Kasumi-1 (cell line): Measurements from ENCODE around the gene CGREF1.
A peak's percentile ranks its signal among the peaks of the same experiment; 100 is the strongest.

Source experiments
- DNase-seq, 2 experiments: peaks; one replicate each; lab custom pipeline; 2025; lab: John Stamatoyannopoulos, UW

CGREF1 gene

GRCh38 chr2:27118525-27119329 lies at the start of gene CGREF1:
TSS of gene CGREF1 (minus strand) at chr2:27119128. CDS start at chr2:27104366, 14,762 bp downstream.
- peak in 1 of 2 experiments; percentile 46 for DNase-seq

DNA sequence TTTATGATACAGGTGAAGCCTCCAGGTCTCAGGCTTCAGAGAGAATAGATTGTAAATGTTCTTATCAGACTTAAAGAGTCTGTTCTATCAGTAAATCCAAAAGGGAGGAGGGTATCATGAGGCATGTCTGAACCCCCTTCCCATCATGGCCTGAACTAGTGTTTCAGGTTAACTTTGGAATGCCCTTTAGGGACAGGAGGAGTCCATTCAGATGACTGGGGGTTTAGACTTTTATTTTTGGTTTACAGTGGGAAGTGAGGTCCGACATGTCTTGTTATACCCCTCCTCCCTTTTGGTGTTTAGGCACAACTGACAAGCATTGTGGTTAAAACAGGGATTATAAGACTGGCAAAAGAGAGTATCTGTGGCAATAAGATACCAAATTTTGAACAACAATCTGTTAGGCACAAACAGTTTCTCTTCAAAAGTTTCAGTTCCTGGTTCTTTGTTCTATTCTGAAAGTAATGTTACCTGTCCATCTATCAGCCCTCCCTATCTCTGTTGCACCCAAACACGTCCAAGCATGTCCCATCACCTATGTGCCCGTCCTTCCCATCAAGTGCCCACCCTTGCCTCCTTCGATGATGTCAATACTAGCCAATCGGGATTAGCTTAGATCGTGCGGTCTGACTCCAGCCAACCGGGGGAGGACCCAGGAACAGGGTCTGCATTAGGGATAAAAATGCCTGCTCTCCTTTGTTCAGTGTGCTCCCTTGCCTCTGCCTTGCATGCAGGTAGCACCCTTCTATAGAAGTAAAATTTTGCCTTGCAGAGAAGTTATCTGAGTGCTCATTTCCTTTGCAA lies 46.2 kb upstream of the CGREF1 start:
- DNase-seq, result no peak

GRCh38 chr2:27162151-27163121 lies 43.5 kb upstream of the CGREF1 start:
- DNase-seq, result no peak

- no peak for DNase-seq
Observed at GRCh38 chr2:27160191-27160590, 41.3 kb upstream of the CGREF1 start.

- DNase-seq, result no peak
Observed at GRCh38 chr2:27159271-27159670, 40.3 kb upstream of the CGREF1 start.

GRCh38 chr2:27158468-27158867 lies 39.5 kb upstream of the CGREF1 start:
- DNase-seq, result no peak

- DNase-seq, result no peak
Observed at GRCh38 chr2:27155069-27155520, 36.2 kb upstream of the CGREF1 start.

GRCh38 chr2:27154488-27154887 lies 35.6 kb upstream of the CGREF1 start:
- DNase-seq, result no peak

GRCh38 chr2:27152796-27153464 lies 34.0 kb upstream of the CGREF1 start:
- DNase-seq, result no peak

GRCh38 chr2:27152102-27152795 lies 33.3 kb upstream of the CGREF1 start:
- no peak for DNase-seq

DNA sequence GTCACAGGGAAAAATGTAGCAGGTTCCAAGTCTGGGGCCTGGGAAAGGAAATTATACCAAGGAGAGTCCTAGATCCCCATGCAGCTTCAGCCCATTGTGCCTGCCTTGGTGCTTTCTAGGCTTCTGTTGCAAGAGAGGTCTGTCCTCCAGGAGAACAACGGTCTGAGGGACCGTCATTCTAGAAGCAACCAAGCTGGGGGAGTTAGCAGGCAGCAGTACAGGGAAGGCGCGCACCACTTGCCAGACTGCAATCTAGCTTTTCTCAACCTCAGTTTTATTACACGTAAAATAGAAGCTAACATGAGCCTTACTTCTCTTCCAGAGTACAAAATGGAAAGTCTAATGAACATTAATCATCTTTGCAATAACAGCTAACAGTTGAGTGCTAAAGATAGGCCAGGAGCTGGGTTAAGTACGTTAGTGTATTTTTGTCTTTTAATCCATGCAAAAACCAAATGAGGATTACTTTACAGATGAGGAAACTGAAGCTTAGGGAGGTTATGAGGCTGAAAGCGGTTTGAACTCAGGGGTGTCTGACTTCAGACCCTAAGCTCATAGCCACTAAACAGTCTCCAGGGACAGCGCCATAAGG lies 31.8 kb upstream of the CGREF1 start:
- no peak for DNase-seq

- no peak for DNase-seq
Observed at GRCh38 chr2:27149570-27150405, 30.9 kb upstream of the CGREF1 start.

DNA sequence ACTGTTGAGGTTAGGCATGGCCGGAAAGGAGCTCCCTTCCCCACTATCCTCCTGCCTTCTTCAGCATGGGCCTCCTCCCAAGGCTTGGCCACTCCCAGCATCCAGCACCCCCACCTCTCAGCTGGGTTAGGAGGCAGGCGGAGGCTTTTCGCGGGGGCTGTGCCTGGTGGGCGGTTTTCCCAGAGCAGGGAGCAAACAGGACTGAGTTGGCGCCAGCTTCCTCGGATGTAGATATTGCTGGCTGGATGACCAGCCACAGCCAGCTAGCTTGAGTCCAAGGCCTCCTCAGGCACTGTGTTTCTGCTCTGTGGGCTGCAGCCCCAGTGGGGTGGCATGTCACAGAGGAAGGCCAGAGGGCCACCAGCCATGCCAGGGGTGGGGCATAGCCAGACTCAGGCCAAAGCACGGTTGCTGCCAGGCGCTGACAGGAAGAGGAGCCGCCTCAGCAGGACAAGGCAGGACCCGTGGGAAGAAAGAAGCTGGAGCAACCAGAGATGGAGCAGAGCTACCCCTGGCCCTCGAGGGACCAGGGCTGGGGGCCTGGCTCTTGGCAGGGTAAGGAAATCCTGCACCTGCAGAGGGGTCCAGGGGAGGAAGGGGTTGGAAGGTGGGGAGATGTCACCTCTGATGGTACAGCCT lies 30.0 kb upstream of the CGREF1 start, which contains the start of gene TCF23:
Gene TCF23 (plus strand): TSS at position 204 of the 639 bp plus-strand sequence. CDS start 130 bp downstream, at position 334.
- no peak for DNase-seq

DNA sequence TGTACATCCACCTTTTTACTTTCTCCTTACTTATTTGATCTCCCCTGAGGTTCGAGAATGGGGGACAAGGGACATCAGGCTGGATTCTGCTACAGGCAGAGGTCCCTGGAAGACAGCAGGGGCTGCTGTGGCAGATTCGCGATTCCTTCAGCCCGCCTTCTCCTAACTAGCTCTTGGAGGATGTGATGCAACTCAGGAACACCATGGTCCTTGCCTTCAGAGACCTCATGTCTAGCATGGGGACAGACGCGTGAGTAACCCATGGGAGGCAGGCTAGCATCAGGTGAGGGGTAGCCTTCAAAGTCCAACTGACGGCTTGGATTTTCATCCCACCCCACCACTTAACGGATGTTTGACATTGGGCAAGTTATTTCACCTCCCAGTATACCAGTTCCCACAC lies 29.0 kb upstream of the CGREF1 start:
- DNase-seq, result no peak

DNA sequence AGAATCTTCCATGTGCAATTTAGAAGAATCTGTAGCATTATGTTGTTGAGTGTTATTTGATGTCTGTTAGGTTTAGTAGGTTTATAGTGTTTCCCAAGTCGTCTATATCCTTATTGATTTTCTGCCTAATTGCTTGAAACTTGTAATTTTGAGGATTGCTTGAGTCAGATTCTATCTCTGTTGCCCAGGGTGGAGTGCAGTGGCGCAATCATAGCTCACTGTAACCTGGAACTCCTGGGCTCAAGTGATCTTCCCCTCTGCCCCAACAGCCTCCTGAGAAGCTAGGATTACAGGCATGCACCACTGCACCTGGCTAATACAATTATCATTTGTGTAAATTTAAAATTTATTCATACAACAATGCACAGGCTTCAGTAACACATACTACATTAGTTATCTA lies 26.8 kb upstream of the CGREF1 start:
- no peak for DNase-seq

GRCh38 chr2:27143285-27143684 lies 24.4 kb upstream of the CGREF1 start:
- DNase-seq, result no peak

DNA sequence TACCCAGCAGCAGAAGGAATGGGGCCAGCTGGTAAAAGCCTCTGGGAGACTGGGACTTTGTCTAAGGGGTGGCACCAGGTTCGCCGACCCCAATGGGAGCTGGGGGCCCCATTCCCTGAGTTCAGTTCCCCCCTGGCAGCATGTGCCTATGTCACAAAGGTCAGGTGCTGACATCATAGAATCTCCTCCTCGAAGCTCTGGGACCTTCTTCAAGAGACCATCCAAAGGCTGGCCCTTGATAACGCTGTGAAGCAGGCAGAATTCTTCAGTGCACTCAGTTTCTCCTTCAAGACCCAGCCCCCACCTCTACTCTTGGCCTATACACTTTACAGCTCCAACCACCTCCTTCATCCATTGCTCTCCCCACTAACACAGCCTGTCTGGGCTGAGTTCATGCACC lies 20.4 kb upstream of the CGREF1 start, which contains the start of gene PRR30:
Gene PRR30 (minus strand): TSS at position 101 of the 400 bp plus-strand sequence. CDS start 1,081 bp downstream, outside the sequence.
- DNase-seq, result no peak

DNA sequence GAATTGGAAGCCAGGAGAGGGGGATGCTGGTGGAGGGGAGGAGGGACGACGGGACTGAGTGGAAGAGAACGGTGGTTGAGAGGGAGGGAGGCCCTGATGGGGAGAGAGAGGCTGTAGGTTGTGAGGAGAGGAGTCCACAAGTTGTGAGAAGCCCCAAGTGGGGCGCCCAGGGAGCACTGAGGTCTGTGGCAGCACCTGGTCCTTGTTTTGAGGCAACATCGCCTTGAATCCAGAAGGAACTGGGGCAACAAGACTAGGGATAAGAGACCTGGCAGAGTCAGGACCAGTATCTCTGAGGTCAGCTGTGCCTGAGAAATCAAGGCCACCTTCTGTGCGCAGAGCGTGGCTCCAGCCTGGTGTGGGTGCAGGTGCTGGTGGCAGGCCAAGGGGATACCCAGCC lies 19.2 kb upstream of the CGREF1 start:
- no peak for DNase-seq
